Measurements from ENCODE around the gene PPP1R1B.

GRCh38 chr17:39607851-39608130 lies 19.0 kb upstream of the PPP1R1B start, which contains the start of gene NEUROD2:
- TF ChIP-seq POLR2A (IDR thresholded peaks at IDR 0.05) (no peak), CTCF (IDR thresholded peaks at IDR 0.05 in 4 of 5, conservative IDR thresholded peaks at IDR 0.05 in 1 of 5) (no peak)

Measured in gastrocnemius medialis (tissue), 4 donors.